ENCODE measurements around the gene DOP1A.

DOP1A gene

DNA sequence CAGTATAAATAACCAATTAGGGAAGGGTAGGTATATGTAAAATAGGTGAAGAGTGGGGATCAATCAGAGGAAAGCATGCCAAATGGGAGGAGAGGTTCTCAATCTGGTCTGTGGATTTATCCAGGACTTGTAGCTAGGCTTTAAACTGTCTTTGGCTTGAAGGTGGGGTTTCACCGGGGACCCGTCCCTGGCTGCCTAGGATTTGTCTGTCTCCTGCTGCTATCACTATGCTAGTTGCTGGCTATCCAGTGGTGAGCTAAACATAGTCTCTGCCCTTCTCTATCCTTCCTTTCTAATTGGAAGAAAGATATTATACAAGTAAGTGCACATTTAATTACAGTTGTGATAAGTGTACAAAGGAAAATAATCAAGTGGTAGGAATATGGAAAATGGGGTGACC, 58.8 kb downstream of the DOP1A start:
- peaks cover 11% of the 10 kb centered on the region for H3K4me1 ChIP-seq (ENCODE audit: control insufficient read depth, insufficient read depth, low read length)
- no peaks in the 10 kb centered on the region for H3K9me3 ChIP-seq (ENCODE audit: control insufficient read depth, insufficient read depth, low read length)
- H3K36me3 ChIP-seq (ENCODE audit: control insufficient read depth, insufficient read depth, low read length): peaks cover 3% of the 10 kb centered on the region
- H3K27me3 ChIP-seq (ENCODE audit: control insufficient read depth, insufficient read depth, low read length): no peaks in the 10 kb centered on the region
- no peak overlapping the region for H3K4me3 ChIP-seq (ENCODE audit: low read depth, low read length)
- no peak overlapping the region for H3K9ac ChIP-seq (ENCODE audit: low read depth, low read length)

DNA sequence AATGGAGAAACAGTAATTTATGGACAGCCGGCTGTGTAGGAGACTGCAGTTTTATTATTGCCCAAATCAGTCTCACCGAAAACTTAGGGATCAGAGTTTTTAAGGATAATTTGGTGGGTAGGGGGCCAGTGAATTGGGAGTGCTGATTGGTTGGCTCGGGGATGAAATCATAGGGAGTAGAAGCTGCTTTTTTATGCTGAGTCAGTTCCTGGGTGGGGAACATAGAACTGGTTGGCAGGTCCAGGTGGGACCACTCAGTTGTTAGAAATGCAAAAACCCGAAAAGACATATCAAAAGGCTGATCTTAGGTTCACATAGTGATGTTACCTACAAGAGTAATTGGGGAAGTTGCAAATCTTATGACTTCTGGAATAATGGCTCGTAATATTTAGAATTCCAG, 59.3 kb downstream of the DOP1A start:
- Histone ChIP-seq H3K9me3 (ENCODE audit: control insufficient read depth, insufficient read depth, low read length) (no peaks in the 10 kb centered on the region), H3K27me3 (ENCODE audit: control insufficient read depth, insufficient read depth, low read length) (no peaks in the 10 kb centered on the region), H3K4me3 (ENCODE audit: low read depth, low read length) (no peak overlapping the region), H3K36me3 (ENCODE audit: control insufficient read depth, insufficient read depth, low read length) (peaks cover 3% of the 10 kb centered on the region), H3K4me1 (ENCODE audit: control insufficient read depth, insufficient read depth, low read length) (peaks cover 11% of the 10 kb centered on the region), H3K9ac (ENCODE audit: low read depth, low read length) (no peak overlapping the region)

DNA sequence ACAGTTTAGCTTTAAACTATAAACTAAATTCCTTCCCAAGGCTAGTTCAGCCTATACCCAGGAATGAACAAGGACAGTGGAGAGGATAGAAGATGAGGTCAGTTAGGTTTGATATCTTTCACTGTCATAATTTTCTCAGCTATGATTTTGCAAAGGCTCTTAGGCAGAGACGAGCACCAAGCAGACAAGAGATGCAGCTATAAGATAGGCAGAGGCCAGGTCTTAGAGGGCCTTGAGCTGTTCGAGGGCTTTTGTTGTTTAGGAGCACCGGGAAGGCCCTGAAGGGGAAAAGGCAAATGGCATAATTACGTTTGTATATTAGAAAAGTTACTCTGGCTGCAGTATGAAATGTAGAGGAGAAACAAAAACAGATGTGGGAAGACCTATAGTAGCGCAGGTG, 59.8 kb downstream of the DOP1A start:
- no peaks in the 10 kb centered on the region for H3K9me3 ChIP-seq (ENCODE audit: control insufficient read depth, insufficient read depth, low read length)
- peaks cover 3% of the 10 kb centered on the region for H3K36me3 ChIP-seq (ENCODE audit: control insufficient read depth, insufficient read depth, low read length)
- H3K4me1 ChIP-seq (ENCODE audit: control insufficient read depth, insufficient read depth, low read length): peaks cover 11% of the 10 kb centered on the region
- no peaks in the 10 kb centered on the region for H3K27me3 ChIP-seq (ENCODE audit: control insufficient read depth, insufficient read depth, low read length)
- H3K4me3 ChIP-seq (ENCODE audit: low read depth, low read length): no peak overlapping the region
- H3K9ac ChIP-seq (ENCODE audit: low read depth, low read length): no peak overlapping the region

DNA sequence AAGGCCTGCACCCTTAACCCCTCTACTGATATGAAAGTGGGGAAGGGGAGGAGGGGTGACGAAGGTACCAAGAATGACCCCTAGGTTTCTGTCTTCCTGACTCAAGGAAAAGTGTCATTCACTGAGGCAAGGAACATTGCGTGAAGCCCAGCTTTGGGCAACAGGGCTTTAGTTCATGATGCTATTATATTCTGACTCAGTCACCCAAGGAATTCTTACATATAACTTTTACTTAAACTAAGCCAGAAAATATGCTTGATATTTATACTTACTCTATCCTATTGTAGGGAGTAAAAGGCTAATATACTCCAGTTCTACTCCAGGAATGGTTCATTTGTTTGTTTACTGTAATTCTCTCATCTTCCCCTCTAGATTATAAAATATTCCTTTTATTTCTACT, 60.5 kb downstream of the DOP1A start:
- Histone ChIP-seq H3K9me3 (ENCODE audit: control insufficient read depth, insufficient read depth, low read length) (no peaks in the 10 kb centered on the region), H3K9ac (ENCODE audit: low read depth, low read length) (no peak overlapping the region), H3K27me3 (ENCODE audit: control insufficient read depth, insufficient read depth, low read length) (no peaks in the 10 kb centered on the region), H3K4me3 (ENCODE audit: low read depth, low read length) (no peak overlapping the region), H3K4me1 (ENCODE audit: control insufficient read depth, insufficient read depth, low read length) (peaks cover 11% of the 10 kb centered on the region), H3K36me3 (ENCODE audit: control insufficient read depth, insufficient read depth, low read length) (peaks cover 3% of the 10 kb centered on the region)

DNA sequence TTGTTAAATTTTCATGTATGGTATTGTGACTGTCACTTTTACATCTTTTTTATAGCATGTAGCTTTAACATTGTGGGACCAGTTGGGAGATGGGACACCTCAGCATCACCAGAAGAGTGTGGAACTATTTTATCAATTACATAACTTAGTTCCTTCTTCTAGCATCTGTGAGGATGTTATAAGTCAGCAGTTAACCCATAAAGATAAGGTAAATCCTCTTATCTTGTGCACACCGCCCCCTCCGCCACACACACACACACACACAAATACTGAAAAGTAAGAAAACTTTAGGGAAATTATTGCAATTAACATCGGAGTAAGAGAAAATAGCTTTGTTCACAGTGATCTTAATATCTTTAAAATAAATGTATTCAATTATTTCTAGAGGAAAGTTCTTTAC, 64.7 kb downstream of the DOP1A start:
- Histone ChIP-seq H3K9ac (ENCODE audit: low read depth, low read length) (no peak overlapping the region), H3K4me1 (ENCODE audit: control insufficient read depth, insufficient read depth, low read length) (peaks cover 2% of the 10 kb centered on the region), H3K36me3 (ENCODE audit: control insufficient read depth, insufficient read depth, low read length) (peaks cover under 1% of the 10 kb centered on the region), H3K4me3 (ENCODE audit: low read depth, low read length) (no peak overlapping the region), H3K27me3 (ENCODE audit: control insufficient read depth, insufficient read depth, low read length) (no peaks in the 10 kb centered on the region), H3K9me3 (ENCODE audit: control insufficient read depth, insufficient read depth, low read length) (no peaks in the 10 kb centered on the region)

DNA sequence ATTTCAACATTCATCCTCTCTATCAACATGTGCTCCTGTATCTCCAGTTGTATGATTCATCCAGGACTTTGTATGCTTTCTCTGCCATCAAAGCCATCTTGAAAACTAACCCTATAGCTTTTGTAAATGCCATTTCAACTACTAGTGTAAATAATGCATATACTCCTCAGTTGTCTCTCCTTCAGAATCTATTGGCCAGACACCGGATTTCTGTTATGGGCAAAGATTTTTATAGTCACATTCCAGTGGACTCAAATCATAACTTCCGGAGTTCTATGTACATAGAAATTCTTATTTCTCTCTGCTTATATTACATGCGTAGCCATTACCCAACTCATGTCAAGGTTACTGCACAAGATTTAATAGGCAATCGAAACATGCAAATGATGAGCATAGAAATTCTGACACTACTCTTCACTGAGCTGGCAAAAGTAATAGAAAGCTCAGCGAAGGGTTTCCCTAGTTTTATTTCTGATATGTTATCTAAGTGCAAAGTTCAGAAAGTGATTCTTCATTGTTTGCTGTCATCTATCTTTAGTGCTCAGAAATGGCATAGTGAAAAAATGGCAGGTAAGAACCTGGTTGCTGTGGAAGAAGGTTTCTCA, 70.7 kb downstream of the DOP1A start:
- Histone ChIP-seq H3K4me3 (ENCODE audit: low read depth, low read length) (no peak overlapping the region), H3K9ac (ENCODE audit: low read depth, low read length) (no peak overlapping the region), H3K27me3 (ENCODE audit: control insufficient read depth, insufficient read depth, low read length) (no peaks in the 10 kb centered on the region), H3K9me3 (ENCODE audit: control insufficient read depth, insufficient read depth, low read length) (no peaks in the 10 kb centered on the region), H3K4me1 (ENCODE audit: control insufficient read depth, insufficient read depth, low read length) (no peaks in the 10 kb centered on the region), H3K36me3 (ENCODE audit: control insufficient read depth, insufficient read depth, low read length) (peaks cover 6% of the 10 kb centered on the region)

DNA sequence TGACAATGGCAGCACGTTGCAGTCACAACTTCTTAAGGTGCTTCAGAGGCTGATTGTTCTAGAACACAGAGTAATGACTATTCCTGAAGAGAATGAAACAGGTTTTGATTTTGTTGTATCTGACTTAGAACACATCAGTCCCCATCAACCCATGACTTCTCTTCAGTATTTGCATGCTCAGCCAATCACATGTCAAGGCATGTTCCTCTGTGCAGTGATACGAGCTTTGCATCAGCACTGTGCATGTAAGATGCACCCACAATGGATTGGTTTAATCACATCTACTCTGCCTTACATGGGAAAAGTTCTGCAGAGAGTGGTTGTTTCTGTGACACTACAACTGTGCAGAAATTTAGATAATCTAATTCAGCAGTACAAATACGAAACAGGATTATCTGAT, 71.3 kb downstream of the DOP1A start:
- H3K9me3 ChIP-seq (ENCODE audit: control insufficient read depth, insufficient read depth, low read length): no peaks in the 10 kb centered on the region
- no peaks in the 10 kb centered on the region for H3K4me1 ChIP-seq (ENCODE audit: control insufficient read depth, insufficient read depth, low read length)
- peaks cover 6% of the 10 kb centered on the region for H3K36me3 ChIP-seq (ENCODE audit: control insufficient read depth, insufficient read depth, low read length)
- no peaks in the 10 kb centered on the region for H3K27me3 ChIP-seq (ENCODE audit: control insufficient read depth, insufficient read depth, low read length)
- no peak overlapping the region for H3K9ac ChIP-seq (ENCODE audit: low read depth, low read length)
- no peak overlapping the region for H3K4me3 ChIP-seq (ENCODE audit: low read depth, low read length)

DNA sequence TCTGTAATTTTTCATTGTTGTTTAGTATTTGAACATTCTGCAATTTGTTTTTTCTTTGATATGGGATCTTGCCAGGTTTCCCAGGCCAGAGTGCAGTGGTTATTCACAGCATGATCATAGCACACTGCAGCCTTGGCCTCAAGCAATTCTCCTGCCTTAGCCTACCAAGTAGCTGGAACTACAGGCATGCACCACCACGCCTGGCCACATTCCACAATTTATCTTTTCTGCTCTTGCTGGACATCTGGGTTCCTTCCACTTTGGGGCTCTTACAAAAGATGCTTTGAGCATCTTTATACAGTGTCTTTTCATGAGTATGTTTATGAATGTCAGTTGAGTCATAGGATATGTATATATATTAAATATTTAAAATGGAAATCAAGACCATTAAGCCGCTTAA, 83.6 kb downstream of the DOP1A start:
- H3K4me3 ChIP-seq (ENCODE audit: low read depth, low read length): no peak overlapping the region
- H3K36me3 ChIP-seq (ENCODE audit: control insufficient read depth, insufficient read depth, low read length): peaks cover 7% of the 10 kb centered on the region
- H3K9me3 ChIP-seq (ENCODE audit: control insufficient read depth, insufficient read depth, low read length): no peaks in the 10 kb centered on the region
- H3K27me3 ChIP-seq (ENCODE audit: control insufficient read depth, insufficient read depth, low read length): no peaks in the 10 kb centered on the region
- no peaks in the 10 kb centered on the region for H3K4me1 ChIP-seq (ENCODE audit: control insufficient read depth, insufficient read depth, low read length)
- H3K9ac ChIP-seq (ENCODE audit: low read depth, low read length): no peak overlapping the region

DNA sequence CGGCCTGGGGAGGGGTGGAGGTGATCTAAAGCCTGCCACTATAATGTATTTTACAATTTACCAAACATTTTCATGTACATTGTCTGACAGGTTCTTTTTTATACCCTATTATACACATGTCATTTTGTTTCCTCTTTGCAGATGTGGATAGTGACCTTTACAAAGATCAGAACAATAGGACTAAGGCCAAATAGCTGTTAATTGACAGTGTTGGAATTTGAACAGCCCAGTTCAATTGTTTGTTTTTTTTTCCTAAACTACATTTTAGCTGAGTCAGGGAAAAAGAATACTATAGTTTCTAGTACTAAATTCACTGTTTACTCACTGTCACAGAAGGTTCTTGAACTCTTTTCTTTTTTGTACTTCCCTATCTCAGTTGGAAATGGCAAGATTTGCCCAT, 85.4 kb downstream of the DOP1A start:
- Histone ChIP-seq H3K9me3 (ENCODE audit: control insufficient read depth, insufficient read depth, low read length) (no peaks in the 10 kb centered on the region), H3K4me3 (ENCODE audit: low read depth, low read length) (no peak overlapping the region), H3K27me3 (ENCODE audit: control insufficient read depth, insufficient read depth, low read length) (no peaks in the 10 kb centered on the region), H3K9ac (ENCODE audit: low read depth, low read length) (no peak overlapping the region), H3K36me3 (ENCODE audit: control insufficient read depth, insufficient read depth, low read length) (peaks cover 7% of the 10 kb centered on the region), H3K4me1 (ENCODE audit: control insufficient read depth, insufficient read depth, low read length) (no peaks in the 10 kb centered on the region)

DNA sequence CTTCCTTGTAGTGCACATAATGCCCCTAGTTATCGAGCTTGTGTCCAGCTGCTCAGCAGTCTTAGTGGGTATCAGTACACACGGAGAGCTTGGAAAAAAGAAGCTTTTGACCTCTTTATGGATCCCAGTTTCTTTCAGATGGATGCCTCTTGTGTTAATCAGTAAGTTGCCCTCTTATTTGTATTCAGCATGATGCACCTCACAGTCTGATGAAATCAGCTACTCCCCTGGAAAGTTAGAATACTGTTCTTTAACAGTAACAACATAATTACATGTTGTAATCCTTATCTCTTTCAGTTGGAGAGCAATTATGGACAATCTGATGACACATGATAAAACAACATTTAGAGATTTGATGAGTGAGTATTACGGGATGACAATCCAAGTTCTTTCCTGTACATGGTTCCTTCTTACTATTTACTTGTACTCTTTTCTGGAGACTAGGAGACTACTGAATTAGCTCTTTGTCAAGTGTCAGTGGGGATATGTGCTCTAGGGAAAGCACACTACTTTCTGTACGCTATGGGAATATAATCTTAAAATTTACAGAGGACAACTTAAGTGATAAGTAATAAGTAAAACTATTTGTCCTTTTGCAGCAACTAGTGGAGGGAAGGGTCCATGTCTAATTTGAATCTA, 86.5 kb downstream of the DOP1A start:
- H3K4me1 ChIP-seq (ENCODE audit: control insufficient read depth, insufficient read depth, low read length): no peaks in the 10 kb centered on the region
- H3K9me3 ChIP-seq (ENCODE audit: control insufficient read depth, insufficient read depth, low read length): no peaks in the 10 kb centered on the region
- no peak overlapping the region for H3K9ac ChIP-seq (ENCODE audit: low read depth, low read length)
- H3K36me3 ChIP-seq (ENCODE audit: control insufficient read depth, insufficient read depth, low read length): peaks cover 7% of the 10 kb centered on the region
- no peaks in the 10 kb centered on the region for H3K27me3 ChIP-seq (ENCODE audit: control insufficient read depth, insufficient read depth, low read length)
- H3K4me3 ChIP-seq (ENCODE audit: low read depth, low read length): no peak overlapping the region

DNA sequence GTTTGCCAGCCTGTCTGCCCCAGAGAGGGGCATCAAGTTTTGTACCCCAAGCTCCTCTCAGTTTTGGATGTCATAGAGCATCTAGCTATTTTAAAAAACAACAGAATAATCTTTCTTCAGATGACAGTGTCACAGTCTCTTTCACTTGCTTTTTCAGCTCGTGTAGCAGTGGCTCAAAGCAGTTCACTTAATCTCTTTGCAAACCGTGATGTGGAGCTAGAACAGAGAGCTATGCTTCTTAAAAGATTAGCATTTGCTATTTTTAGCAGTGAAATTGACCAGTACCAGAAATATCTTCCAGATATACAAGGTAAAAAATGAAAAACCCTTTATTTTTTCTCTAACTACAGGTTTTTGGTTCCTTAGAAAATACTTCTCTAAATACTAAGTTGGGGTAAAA, 88.3 kb downstream of the DOP1A start:
- Histone ChIP-seq H3K4me1 (ENCODE audit: control insufficient read depth, insufficient read depth, low read length) (no peaks in the 10 kb centered on the region), H3K36me3 (ENCODE audit: control insufficient read depth, insufficient read depth, low read length) (peaks cover 7% of the 10 kb centered on the region), H3K27me3 (ENCODE audit: control insufficient read depth, insufficient read depth, low read length) (no peaks in the 10 kb centered on the region), H3K9ac (ENCODE audit: low read depth, low read length) (no peak overlapping the region), H3K9me3 (ENCODE audit: control insufficient read depth, insufficient read depth, low read length) (no peaks in the 10 kb centered on the region), H3K4me3 (ENCODE audit: low read depth, low read length) (no peak overlapping the region)

DNA sequence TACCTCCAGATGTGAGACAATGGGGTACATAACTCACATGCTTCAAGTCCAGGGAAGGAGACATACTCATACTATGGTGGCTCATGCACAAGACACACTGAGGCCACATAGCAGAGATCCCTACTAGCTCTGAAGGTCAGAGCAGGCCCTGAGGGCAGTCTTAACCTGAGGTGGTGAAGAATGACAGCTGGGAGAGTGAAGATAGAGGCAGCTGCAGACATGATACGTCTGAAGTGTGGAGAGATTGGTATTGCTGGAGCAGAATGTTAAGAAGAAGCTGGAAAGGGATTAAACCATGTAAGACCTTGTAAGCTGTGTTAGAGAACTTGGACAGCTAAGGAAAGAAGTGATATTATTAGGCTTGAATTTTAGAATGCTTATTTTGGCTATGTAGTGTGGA, 92.7 kb downstream of the DOP1A start:
- no peak overlapping the region for H3K4me3 ChIP-seq (ENCODE audit: low read depth, low read length)
- no peaks in the 10 kb centered on the region for H3K36me3 ChIP-seq (ENCODE audit: control insufficient read depth, insufficient read depth, low read length)
- no peaks in the 10 kb centered on the region for H3K4me1 ChIP-seq (ENCODE audit: control insufficient read depth, insufficient read depth, low read length)
- H3K9me3 ChIP-seq (ENCODE audit: control insufficient read depth, insufficient read depth, low read length): no peaks in the 10 kb centered on the region
- H3K27me3 ChIP-seq (ENCODE audit: control insufficient read depth, insufficient read depth, low read length): no peaks in the 10 kb centered on the region
- H3K9ac ChIP-seq (ENCODE audit: low read depth, low read length): no peak overlapping the region
